SK-N-MC (cell line): ENCODE data around the gene ZC2HC1B.

Experiments used
- DNase-seq: peaks from one replicate; pipeline ENCODE4 v3.0.0-alpha.2; 2011; ENCODE audit warnings: low read depth, low spot score
- H3K27ac ChIP-seq: fragments of 200-600 bp; sonication (generic); 2 replicates; pipeline ENCODE4 v1.5.1; 2016; ENCODE audit warnings: mixed run types
- H3K36me3 ChIP-seq: fragments of 200-600 bp; sonication (generic); 2 replicates; pipeline ENCODE4 v1.6.1; 2017; ENCODE audit warnings: antibody characterized with exemption, low read length, mixed read lengths; ENCODE audit not compliant: insufficient read depth
- H3K4me3 ChIP-seq: fragments of 200-600 bp; sonication (generic); 2 replicates; pipeline ENCODE4 v1.5.1; 2016
- H3K9ac ChIP-seq: fragments of 200-600 bp; sonication (generic); 2 replicates; pipeline ENCODE4 v1.8.0; 2017; ENCODE audit warnings: mixed run types, mixed read lengths; ENCODE audit not compliant: insufficient read length
- H3K9me3 ChIP-seq: fragments of 200-600 bp; sonication (generic); 2 replicates; pipeline ENCODE4 v1.6.1; 2017; ENCODE audit warnings: low read depth, mild to moderate bottlenecking, antibody characterized with exemption, low read length, moderate library complexity, mixed read lengths
- EZH2 ChIP-seq: fragments of 200-600 bp; sonication (generic); IDR thresholded peaks from one replicate; pipeline ENCODE4 v1.6.1; 2017; ENCODE audit warnings: antibody characterized with exemption
- FOXP2 ChIP-seq: optimal IDR thresholded peaks from 2 replicates; pipeline ENCODE3; 2011; ENCODE audit warnings: mild to moderate bottlenecking, moderate library complexity; ENCODE audit not compliant: insufficient read depth; ENCODE audit errors: extremely low read length, control extremely low read depth
- POLR2AphosphoS5 ChIP-seq: IDR thresholded peaks from 2 replicates; pipeline ENCODE4 v1.6.1; 2012; ENCODE audit warnings: mild to moderate bottlenecking, low read depth, low read length, borderline replicate concordance

ZC2HC1B gene

GRCh38 chr6:143958839-143959399, 94.6 kb downstream of the ZC2HC1B start:
- H3K9ac ChIP-seq, result no peak overlapping the region
- no peaks in the 10 kb centered on the region for H3K9me3 ChIP-seq
- no peak overlapping the region for H3K27ac ChIP-seq
- DNase-seq, result no peak
- no peaks in the 10 kb centered on the region for H3K36me3 ChIP-seq
- H3K4me3 ChIP-seq, result no peak overlapping the region
- TF ChIP-seq FOXP2 (no peak), EZH2 (no peak), POLR2AphosphoS5 (no peak)

GRCh38 chr6:143959927-143960326, 95.7 kb downstream of the ZC2HC1B start:
- TF ChIP-seq FOXP2 (no peak), EZH2 (no peak)
- no peaks in the 10 kb centered on the region for H3K36me3 ChIP-seq
- DNase-seq, result no peak
- no peak overlapping the region for H3K27ac ChIP-seq
- no peak overlapping the region for H3K4me3 ChIP-seq
- H3K9me3 ChIP-seq, result no peaks in the 10 kb centered on the region
- H3K9ac ChIP-seq, result no peak overlapping the region

- DNase-seq, result no peak
- no peaks in the 10 kb centered on the region for H3K9me3 ChIP-seq
- no peak overlapping the region for H3K4me3 ChIP-seq
- no peaks in the 10 kb centered on the region for H3K36me3 ChIP-seq
- TF ChIP-seq POLR2AphosphoS5 (no peak), EZH2 (no peak), FOXP2 (no peak)
- H3K9ac ChIP-seq, result no peak overlapping the region
- H3K27ac ChIP-seq, result no peak overlapping the region
Measured at GRCh38 chr6:143961066-143961465, 96.8 kb downstream of the ZC2HC1B start.

GRCh38 chr6:143961886-143962878, 97.9 kb downstream of the ZC2HC1B start:
- Histone ChIP-seq H3K36me3 (no peaks in the 10 kb centered on the region), H3K9ac (no peak overlapping the region), H3K9me3 (no peaks in the 10 kb centered on the region), H3K27ac (no peak overlapping the region), H3K4me3 (no peak overlapping the region)
- TF ChIP-seq POLR2AphosphoS5 (no peak), EZH2 (no peak), FOXP2 (no peak)
- peak; percentile 5 for DNase-seq

- Histone ChIP-seq H3K9me3 (no peaks in the 10 kb centered on the region), H3K36me3 (no peaks in the 10 kb centered on the region), H3K27ac (no peak overlapping the region), H3K9ac (no peak overlapping the region), H3K4me3 (no peak overlapping the region)
- no peak for DNase-seq
- TF ChIP-seq FOXP2 (no peak), POLR2AphosphoS5 (no peak), EZH2 (no peak)
Measured at GRCh38 chr6:143963158-143963919, 99.1 kb downstream of the ZC2HC1B start.

- Histone ChIP-seq H3K36me3 (no peaks in the 10 kb centered on the region), H3K27ac (no peak overlapping the region), H3K4me3 (no peak overlapping the region), H3K9me3 (no peaks in the 10 kb centered on the region), H3K9ac (no peak overlapping the region)
- no peak for DNase-seq
- TF ChIP-seq POLR2AphosphoS5, result no peak
- TF ChIP-seq EZH2, result no peak
- TF ChIP-seq FOXP2, result no peak
Measured at GRCh38 chr6:143964674-143965081, 100.4 kb downstream of the ZC2HC1B start.

- Histone ChIP-seq H3K9ac (no peak overlapping the region), H3K9me3 (no peaks in the 10 kb centered on the region), H3K27ac (no peak overlapping the region), H3K36me3 (no peaks in the 10 kb centered on the region), H3K4me3 (no peak overlapping the region)
- no peak for DNase-seq
- TF ChIP-seq POLR2AphosphoS5 (no peak), EZH2 (no peak), FOXP2 (no peak)
Measured at GRCh38 chr6:143965503-143966171, 101.4 kb downstream of the ZC2HC1B start.

- Histone ChIP-seq H3K9me3 (no peaks in the 10 kb centered on the region), H3K27ac (no peak overlapping the region), H3K4me3 (no peak overlapping the region), H3K9ac (no peak overlapping the region), H3K36me3 (no peaks in the 10 kb centered on the region)
- TF ChIP-seq POLR2AphosphoS5, result no peak
- no peak for TF ChIP-seq FOXP2
- TF ChIP-seq EZH2, result no peak
- DNase-seq, result no peak
Measured at GRCh38 chr6:143966312-143966711, 102.0 kb downstream of the ZC2HC1B start.
